ENCODE results near the gene SUGP1.

- TF ChIP-seq CTCF (IDR thresholded peaks at IDR 0.05; ENCODE audit: low read length): no peak
- no peak for TF ChIP-seq EZH2 (IDR thresholded peaks at IDR 0.05; ENCODE audit: borderline replicate concordance, low read length)
These were observed 89.3 kb downstream of the SUGP1 start for GRCh38 chr19:19230999-19231398.

Measured in OCI-LY1 (cell line).